ENCODE measurements around the gene NBPF1. TPM values are rescaled to one million over a fixed set of nuclear protein-coding genes. Genes with fewer than 3 reads are reported as not detected.
"Not testable (repeated sequence)": the region's sequence is repeated elsewhere in the genome, so short reads cannot be mapped to it uniquely, and the experiment has no call there.

The NBPF1 gene
- total and polyA plus RNA-seq, 9 of the 15 experiments (the other 6 are each of a cell fraction or from before 2014, with no cell fraction given): 5.2 to 42.6 (median 24.1) TPM

DNA sequence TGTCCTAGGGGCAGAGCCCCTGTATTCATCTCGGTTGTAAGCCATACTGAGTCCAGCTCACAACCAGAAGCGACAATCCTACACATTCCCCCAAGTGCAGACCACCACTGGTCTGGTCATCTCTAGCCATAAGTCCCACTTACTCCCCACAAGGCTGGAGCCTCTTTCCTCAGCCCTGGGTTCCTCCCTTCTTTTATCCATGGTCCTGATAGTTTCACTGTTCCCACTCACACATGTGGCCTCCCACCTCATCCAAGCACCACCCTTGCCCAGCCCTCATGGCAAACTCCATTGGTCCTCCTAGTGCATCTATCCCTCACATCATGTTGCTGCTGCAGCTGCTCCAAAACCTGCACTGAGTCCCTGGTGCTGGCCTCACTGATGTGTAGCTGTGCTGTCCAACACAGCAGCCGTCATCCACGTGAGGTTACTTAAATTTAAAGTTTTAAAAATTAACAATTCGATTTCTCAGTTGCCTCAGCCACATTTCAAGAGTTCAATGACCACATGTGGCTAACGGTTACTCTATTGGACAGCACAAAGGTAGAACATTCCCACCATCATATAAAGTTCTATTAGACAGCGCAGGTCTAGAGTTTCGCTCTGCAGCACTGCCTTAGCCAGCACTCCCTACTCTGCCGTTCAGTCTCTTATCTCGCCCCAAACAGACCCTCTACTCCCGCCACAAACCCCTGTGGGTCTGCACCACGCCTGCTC lies 30.3 kb upstream of the NBPF1 start:
- H3K9me3 ChIP-seq (replicated peaks; ENCODE audit: control insufficient read depth, insufficient read depth, low read depth, low read length); H3K27me3 ChIP-seq (ENCODE audit: control insufficient read depth in 2 of 2, insufficient read depth in 2 of 2, low read length in 2 of 2); H3K9me1 ChIP-seq (ENCODE audit: control insufficient read depth, insufficient read depth, low read length); BruUV-seq (replicated peaks): not testable (repeated sequence)
- H3K9ac ChIP-seq (ENCODE audit: insufficient read depth in 1 of 2, low read depth in 2 of 2, low read length in 2 of 2): peak overlapping the region; percentile 76 to 97
- H3K4me2 ChIP-seq (ENCODE audit: insufficient read depth, low read length): peak overlapping the region; percentile 82
- DNase-seq (ENCODE audit: extremely low read depth in 1 of 4, low spot score in 3 of 4) (peak; percentile 55 to 95 (median 74)), ATAC-seq (peak; percentile 75), FAIRE-seq (peak; percentile 60)
- peaks cover 60% of the 10 kb centered on the region for H3K79me2 ChIP-seq (ENCODE audit: control insufficient read depth, insufficient read depth, low read length)
- H2AFZ ChIP-seq (ENCODE audit: low read depth, low read length): peak overlapping the region; percentile 88
- CTCF ChIA-PET (ENCODE audit: low intra/inter-chr PET ratio): interaction anchor here (1.0 kb wide), 1 partner anchor 22 kb away, joined by 5 read pairs; no protein-coding TSS in a partner anchor
- H3K4me3 ChIP-seq: peak overlapping the region; percentile 50
- in situ Hi-C loops (cut with MboI): loop anchor here (5.0 kb wide), 2 partner anchors 76 to 104 kb away; no protein-coding TSS in a partner anchor
- POLR2A ChIA-PET: interaction anchor here (0.6 to 4.8 kb wide), 6 partner anchors 8 to 268 kb away, joined by 3 to 37 read pairs (median 6); no protein-coding TSS in a partner anchor
- peaks cover 27 to 52% of the 10 kb centered on the region in 2 experiments for H3K4me1 ChIP-seq (replicated peaks in 1 of 2; ENCODE audit: control insufficient read depth in 2 of 2, insufficient read depth in 2 of 2, low read length in 2 of 2)
- H3K27ac ChIP-seq (ENCODE audit: extremely low read depth, low read depth, low read length): peak overlapping the region; percentile 75
- peaks cover 36% of the 10 kb centered on the region for H3K36me3 ChIP-seq (ENCODE audit: control insufficient read depth, insufficient read depth, low read length)
- 7% methylated on average over 12 of the region's 12 CpGs for WGBS (ENCODE audit: insufficient coverage, low coverage, missing lambda C conversion rate)
- intact Hi-C loops (cut with micrococcal nuclease): loop anchor here (1.0 kb wide), 1 partner anchor 18 kb away; no protein-coding TSS in a partner anchor
- peaks cover 19% of the 10 kb centered on the region; the same call in 1 of the 2 replicates for H4K20me1 ChIP-seq (replicated peaks; ENCODE audit: control insufficient read depth, insufficient read depth, low read length)
- TF ChIP-seq ARID1B (IDR thresholded peaks at IDR 0.05) (peak; percentile 90), MAX (CRISPR knock-in tag; IDR thresholded peaks at IDR 0.05) (peak; percentile 72; the same call in 1 of the 2 replicates), HDGF (IDR thresholded peaks at IDR 0.05) (peak; percentile 98; the same call in 1 of the 2 replicates), CSDE1 (IDR thresholded peaks at IDR 0.05) (peak in 1 of 2 experiments; percentile 31; a peak in 1 of 4 replicates), RAD51 (IDR thresholded peaks at IDR 0.05; ENCODE audit: borderline replicate concordance, low read depth) (peak; percentile 29; the same call in 1 of the 2 replicates), THAP7 (CRISPR knock-in tag; IDR thresholded peaks at IDR 0.05) (0 out of 2 replicates have a peak, but pooled peaks have one; percentile 47), STAT6 (CRISPR knock-in tag; IDR thresholded peaks at IDR 0.05) (peak; percentile 92), ZKSCAN1 (IDR thresholded peaks at IDR 0.05; ENCODE audit: low read depth, low read length) (peak; percentile 10; the same call in 1 of the 2 replicates), CGGBP1 (CRISPR knock-in tag; IDR thresholded peaks at IDR 0.05) (peak; percentile 74; the same call in 1 of the 2 replicates), WHSC1 (IDR thresholded peaks at IDR 0.05; ENCODE audit: low read length) (peak; percentile 23), SMARCA5 (IDR thresholded peaks at IDR 0.05) (peak; percentile 95)
- TF ChIP-seq, protein P1, sequence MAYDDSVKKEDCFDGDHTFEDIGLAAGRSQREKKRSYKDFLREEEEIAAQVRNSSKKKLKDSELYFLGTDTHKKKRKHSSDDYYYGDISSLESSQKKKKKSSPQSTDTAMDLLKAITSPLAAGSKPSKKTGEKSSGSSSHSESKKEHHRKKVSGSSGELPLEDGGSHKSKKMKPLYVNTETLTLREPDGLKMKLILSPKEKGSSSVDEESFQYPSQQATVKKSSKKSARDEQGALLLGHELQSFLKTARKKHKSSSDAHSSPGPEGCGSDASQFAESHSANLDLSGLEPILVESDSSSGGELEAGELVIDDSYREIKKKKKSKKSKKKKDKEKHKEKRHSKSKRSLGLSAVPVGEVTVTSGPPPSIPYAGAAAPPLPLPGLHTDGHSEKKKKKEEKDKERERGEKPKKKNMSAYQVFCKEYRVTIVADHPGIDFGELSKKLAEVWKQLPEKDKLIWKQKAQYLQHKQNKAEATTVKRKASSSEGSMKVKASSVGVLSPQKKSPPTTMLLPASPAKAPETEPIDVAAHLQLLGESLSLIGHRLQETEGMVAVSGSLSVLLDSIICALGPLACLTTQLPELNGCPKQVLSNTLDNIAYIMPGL (CRISPR knock-in tag; IDR thresholded peaks at IDR 0.05): peak; percentile 30; the same call in 1 of the 2 replicates
- TF ChIP-seq, protein P2, sequence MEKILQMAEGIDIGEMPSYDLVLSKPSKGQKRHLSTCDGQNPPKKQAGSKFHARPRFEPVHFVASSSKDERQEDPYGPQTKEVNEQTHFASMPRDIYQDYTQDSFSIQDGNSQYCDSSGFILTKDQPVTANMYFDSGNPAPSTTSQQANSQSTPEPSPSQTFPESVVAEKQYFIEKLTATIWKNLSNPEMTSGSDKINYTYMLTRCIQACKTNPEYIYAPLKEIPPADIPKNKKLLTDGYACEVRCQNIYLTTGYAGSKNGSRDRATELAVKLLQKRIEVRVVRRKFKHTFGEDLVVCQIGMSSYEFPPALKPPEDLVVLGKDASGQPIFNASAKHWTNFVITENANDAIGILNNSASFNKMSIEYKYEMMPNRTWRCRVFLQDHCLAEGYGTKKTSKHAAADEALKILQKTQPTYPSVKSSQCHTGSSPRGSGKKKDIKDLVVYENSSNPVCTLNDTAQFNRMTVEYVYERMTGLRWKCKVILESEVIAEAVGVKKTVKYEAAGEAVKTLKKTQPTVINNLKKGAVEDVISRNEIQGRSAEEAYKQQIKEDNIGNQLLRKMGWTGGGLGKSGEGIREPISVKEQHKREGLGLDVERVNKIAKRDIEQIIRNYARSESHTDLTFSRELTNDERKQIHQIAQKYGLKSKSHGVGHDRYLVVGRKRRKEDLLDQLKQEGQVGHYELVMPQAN (IDR thresholded peaks at IDR 0.05; ENCODE audit: borderline replicate concordance): peak; percentile 79
